Rectal smooth muscle tissue (tissue), 1 donor: ENCODE measurements around the gene METTL2A.
A peak's percentile ranks its signal among the peaks of the same experiment; 100 is the strongest.
"Not testable (repeated sequence)": the region's sequence is repeated elsewhere in the genome, so short reads cannot be mapped to it uniquely, and the experiment has no call there.

Experiments
- H3K27ac ChIP-seq: one replicate; pipeline ENCODE4 v1.7.0; 2013; ENCODE audit warnings: low read depth, low read length, inconsistent platforms
- H3K27me3 ChIP-seq: one replicate; pipeline ENCODE4 v1.7.0; 2013; ENCODE audit warnings: low read length; ENCODE audit not compliant: control insufficient read depth, insufficient read depth
- H3K36me3 ChIP-seq: one replicate; pipeline ENCODE4 v1.7.0; 2013; ENCODE audit warnings: low read length; ENCODE audit not compliant: control insufficient read depth, insufficient read depth
- H3K4me1 ChIP-seq: one replicate; pipeline ENCODE4 v1.7.0; 2013; ENCODE audit warnings: low read length; ENCODE audit not compliant: control insufficient read depth, insufficient read depth
- H3K4me3 ChIP-seq: one replicate; pipeline ENCODE4 v1.7.0; 2013; ENCODE audit warnings: low read length
- H3K9ac ChIP-seq: one replicate; pipeline ENCODE4 v1.7.0; 2013; ENCODE audit warnings: low read length

The METTL2A gene

DNA sequence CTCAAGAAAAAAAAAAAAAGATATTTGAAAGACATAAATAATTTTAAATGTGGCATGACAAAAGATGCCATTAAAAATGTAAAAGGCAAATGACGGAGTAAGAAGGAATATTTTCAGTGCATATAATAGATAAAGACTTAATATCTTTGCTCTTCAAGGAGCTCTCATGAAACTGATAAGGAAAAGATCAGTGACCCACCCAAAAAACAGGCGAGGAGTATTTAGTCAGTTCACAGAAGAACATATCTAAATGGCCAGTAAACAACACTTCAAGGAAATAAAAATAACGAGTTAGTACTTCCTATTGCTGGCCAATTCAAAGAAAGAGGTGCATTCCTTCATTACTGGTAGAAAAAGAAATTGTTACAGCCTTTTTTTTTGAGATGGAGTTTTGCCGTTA is 22.1 kb downstream of the METTL2A start:
- not testable (repeated sequence) for H3K36me3 ChIP-seq, H3K4me3 ChIP-seq, H3K9ac ChIP-seq, H3K4me1 ChIP-seq, H3K27ac ChIP-seq, H3K27me3 ChIP-seq

- not testable (repeated sequence) for H3K4me1 ChIP-seq, H3K4me3 ChIP-seq, H3K27me3 ChIP-seq, H3K27ac ChIP-seq, H3K36me3 ChIP-seq, H3K9ac ChIP-seq
These were observed 28.5 kb downstream of the METTL2A start for GRCh38 chr17:62452195-62452594.

GRCh38 chr17:62453041-62453440 is 29.3 kb downstream of the METTL2A start:
- H3K36me3 ChIP-seq, H3K27me3 ChIP-seq, H3K9ac ChIP-seq, H3K4me3 ChIP-seq, H3K27ac ChIP-seq, H3K4me1 ChIP-seq: not testable (repeated sequence)

DNA sequence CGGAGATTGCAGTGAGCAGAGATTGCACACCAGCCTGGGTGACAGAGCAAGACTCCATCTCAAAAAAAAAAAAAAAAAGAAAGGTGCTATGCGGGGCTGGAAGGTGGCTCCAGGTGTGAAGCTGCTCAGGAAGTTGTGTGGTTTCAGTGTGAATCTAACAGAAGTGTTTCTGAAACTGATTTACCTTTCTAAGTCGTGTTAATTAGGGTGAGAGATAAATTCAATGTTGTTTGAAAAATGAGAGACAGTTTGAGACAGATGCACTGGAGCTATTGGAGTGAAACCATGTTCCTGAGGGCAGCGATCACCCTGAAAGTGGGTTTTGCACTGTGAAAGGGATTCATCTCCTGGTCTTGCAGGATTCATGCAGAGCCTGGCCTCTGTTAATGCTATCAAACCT is 30.0 kb downstream of the METTL2A start:
- not testable (repeated sequence) for H3K4me3 ChIP-seq, H3K9ac ChIP-seq, H3K36me3 ChIP-seq, H3K27ac ChIP-seq, H3K4me1 ChIP-seq, H3K27me3 ChIP-seq

GRCh38 chr17:62454111-62454510 is 30.4 kb downstream of the METTL2A start:
- H3K9ac ChIP-seq, H3K27me3 ChIP-seq, H3K27ac ChIP-seq, H3K4me1 ChIP-seq, H3K4me3 ChIP-seq, H3K36me3 ChIP-seq: not testable (repeated sequence)

- H3K27me3 ChIP-seq, result no peaks in the 10 kb centered on the region
- H3K27ac ChIP-seq, result no peak overlapping the region
- H3K4me3 ChIP-seq, result no peak overlapping the region
- H3K4me1 ChIP-seq, result no peaks in the 10 kb centered on the region
- H3K36me3 ChIP-seq, result no peaks in the 10 kb centered on the region
- H3K9ac ChIP-seq, result no peak overlapping the region
These were observed 32.3 kb downstream of the METTL2A start for GRCh38 chr17:62456016-62456415.

DNA sequence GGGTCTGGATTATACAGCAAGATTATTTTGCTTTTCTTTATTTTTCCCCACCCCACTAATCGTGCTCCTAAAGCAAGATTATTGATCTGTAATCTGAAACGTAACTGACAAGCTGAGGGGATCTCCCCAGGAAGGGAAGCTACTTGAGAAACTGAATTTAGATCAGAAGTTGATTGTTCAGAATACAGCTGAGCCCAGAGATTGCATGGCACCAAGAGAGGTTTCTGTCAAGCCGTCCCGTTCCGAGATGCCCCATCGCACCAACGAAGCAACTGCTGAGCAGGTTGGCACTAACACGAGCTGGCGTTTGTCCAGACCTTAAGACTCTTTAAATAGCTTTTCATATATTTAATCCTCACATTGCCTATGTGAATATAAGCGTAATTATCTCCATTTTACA is 34.8 kb downstream of the METTL2A start:
- H3K27ac ChIP-seq, H3K4me1 ChIP-seq, H3K4me3 ChIP-seq, H3K36me3 ChIP-seq, H3K9ac ChIP-seq, H3K27me3 ChIP-seq: not testable (repeated sequence)

- not testable (repeated sequence) for H3K27me3 ChIP-seq, H3K9ac ChIP-seq, H3K27ac ChIP-seq, H3K36me3 ChIP-seq, H3K4me1 ChIP-seq, H3K4me3 ChIP-seq
These were observed 40.7 kb downstream of the METTL2A start for GRCh38 chr17:62464422-62464821.

DNA sequence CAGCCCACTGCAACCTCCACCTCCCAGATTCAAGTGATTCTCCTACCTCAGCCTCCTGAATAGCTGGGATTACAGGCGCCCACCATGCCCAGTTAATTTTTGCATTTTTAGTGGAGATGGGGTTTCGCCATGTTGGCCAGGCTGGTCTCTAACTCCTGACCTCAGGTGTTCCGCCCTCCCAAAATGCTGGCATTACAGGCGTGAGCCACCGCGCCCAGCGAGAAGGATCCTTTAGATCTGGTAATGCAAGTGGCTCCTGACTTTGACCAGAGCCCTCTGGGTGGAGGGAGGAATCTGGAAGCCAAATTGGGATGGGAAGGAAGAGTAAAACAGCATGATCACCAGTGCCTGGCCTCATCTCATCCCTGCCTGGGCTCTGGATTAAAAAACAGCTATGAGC is 41.6 kb downstream of the METTL2A start:
- not testable (repeated sequence) for H3K27me3 ChIP-seq, H3K4me1 ChIP-seq, H3K36me3 ChIP-seq, H3K27ac ChIP-seq, H3K4me3 ChIP-seq, H3K9ac ChIP-seq

DNA sequence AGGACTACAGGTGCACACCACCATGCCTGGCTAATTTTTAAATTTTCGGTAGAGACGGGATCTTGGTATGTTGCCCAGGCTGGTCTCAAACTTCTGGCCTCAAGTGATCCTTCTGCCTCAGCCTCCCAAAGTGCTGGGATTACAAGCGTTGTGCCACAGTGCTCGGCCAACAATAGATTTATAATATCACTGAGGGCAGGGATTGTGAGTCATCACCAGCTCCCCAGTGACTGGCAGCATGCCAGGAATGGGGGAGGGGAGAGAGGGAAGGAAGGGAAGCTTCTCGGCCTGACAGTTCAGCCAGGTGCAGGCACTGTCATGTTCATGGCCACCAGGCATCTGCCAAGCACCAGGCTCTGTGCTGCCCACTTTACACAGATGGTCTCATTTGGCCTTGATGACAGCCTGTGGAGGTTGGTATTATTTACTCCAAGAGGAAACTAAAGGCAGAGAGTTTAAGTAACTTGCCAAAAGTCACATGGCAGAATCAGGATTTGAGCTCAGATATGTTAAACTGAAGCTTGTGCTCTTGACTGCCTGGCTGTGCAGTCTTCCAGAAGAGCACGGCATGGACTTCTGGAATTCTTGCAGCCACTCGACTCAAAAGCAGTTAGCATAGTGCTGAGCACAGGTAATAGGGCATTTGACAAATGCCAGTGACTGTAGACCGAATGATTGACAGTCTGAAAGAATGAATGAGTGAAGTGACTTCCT is 47.1 kb downstream of the METTL2A start:
- not testable (repeated sequence) for H3K27ac ChIP-seq

GRCh38 chr17:62471380-62471880 is 47.7 kb downstream of the METTL2A start:
- not testable (repeated sequence) for H3K27ac ChIP-seq, H3K9ac ChIP-seq, H3K4me1 ChIP-seq, H3K27me3 ChIP-seq, H3K4me3 ChIP-seq, H3K36me3 ChIP-seq

More for the DNA sequence above, 47.1 kb downstream of the METTL2A start:
- H3K4me3 ChIP-seq, H3K9ac ChIP-seq, H3K27me3 ChIP-seq, H3K4me1 ChIP-seq, H3K36me3 ChIP-seq: not testable (repeated sequence)

DNA sequence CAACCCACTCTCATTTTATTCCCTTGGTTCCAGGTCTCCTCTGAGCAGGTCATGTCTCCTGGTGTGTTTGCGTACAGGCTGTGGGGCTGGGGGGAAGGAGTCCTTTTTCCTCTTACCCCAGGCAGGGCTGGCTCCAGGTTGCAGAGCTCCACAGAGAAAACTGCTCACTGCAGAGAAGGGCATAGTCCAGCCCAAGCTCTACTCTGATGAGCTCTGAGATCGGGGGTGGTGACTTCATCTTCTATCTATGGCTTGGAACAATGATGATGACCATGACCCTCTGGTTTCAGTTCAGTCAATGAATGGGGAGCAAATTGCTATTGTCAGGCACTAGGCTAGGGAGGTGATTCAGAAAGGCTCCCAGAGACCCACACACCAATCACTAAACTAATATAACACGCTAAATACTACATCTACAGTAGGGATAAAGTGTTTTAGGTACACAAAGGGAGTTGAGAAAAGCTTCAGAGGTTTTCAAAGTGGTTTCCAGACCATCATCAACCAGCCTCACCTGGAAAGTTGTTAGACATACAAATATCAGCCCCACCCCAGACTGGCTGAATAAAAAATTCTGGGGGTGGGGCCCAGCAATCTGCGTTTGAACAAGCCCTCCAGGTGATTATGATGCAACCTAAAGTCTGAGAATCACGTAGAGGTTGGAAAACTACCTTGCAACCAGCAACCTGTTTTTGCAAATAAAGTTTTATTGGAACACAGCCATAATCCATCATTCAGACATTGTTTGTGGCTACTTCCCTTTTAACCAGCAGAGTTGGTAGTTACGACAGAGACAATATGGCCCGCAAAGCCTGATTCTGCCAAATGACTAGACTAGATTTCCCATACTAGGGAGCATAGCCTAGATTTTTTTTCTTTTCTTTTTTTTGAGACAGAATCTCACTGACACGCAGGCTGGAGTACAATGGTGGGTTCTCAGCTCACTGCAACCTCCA is 49.6 kb downstream of the METTL2A start:
- H3K36me3 ChIP-seq, H3K9ac ChIP-seq, H3K27me3 ChIP-seq, H3K4me3 ChIP-seq, H3K27ac ChIP-seq, H3K4me1 ChIP-seq: not testable (repeated sequence)

DNA sequence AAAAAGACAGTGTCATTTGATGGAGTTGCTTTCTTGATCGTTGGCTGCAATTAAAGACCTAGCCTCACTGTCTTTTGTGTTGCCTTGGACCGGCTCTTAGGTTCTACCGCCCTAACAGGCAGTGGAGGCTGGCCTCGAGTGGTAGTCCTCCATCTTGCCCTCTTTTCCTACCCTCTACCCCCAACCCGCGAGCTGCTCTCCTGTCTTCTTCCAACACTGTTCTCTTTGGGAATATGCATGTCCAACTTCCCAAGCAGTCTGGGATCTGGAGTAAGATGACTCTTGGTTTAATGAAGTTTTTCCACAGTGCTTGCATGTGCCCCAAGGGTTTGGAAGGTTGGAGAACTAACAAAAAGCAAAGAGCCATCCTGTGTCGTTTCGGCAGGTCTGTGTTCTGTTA is 53.4 kb downstream of the METTL2A start:
- not testable (repeated sequence) for H3K36me3 ChIP-seq, H3K27me3 ChIP-seq, H3K9ac ChIP-seq, H3K27ac ChIP-seq, H3K4me1 ChIP-seq
- peak overlapping the region; percentile 62 for H3K4me3 ChIP-seq
